Prostate gland (tissue), 2 donors: Measurements from ENCODE around the gene DNAJC22.
A peak's percentile ranks its signal among the peaks of the same experiment; 100 is the strongest.

ENCODE experiments used
- POLR2AphosphoS5 ChIP-seq: sonication (generic); formaldehyde crosslinking; IDR thresholded peaks from one replicate; pipeline ENCODE4 v1.6.1; 2017; ENCODE audit warnings: antibody characterized with exemption
- TF ChIP-seq, protein P1 (sequence below), 4 experiments: fragments of 200-600 bp in 2 of 4; fragments of 450-650 bp in 2 of 4; sonication (generic) in 2 of 4; IDR thresholded peaks; 1 replicate in 3 of 4; 2 replicates in 1 of 4; pipeline ENCODE4 v1.5.1; 2016 to 2019; ENCODE audit warnings: antibody characterized with exemption in 4 of 4, mild to moderate bottlenecking in 2 of 4, moderate library complexity in 2 of 4

DNA sequence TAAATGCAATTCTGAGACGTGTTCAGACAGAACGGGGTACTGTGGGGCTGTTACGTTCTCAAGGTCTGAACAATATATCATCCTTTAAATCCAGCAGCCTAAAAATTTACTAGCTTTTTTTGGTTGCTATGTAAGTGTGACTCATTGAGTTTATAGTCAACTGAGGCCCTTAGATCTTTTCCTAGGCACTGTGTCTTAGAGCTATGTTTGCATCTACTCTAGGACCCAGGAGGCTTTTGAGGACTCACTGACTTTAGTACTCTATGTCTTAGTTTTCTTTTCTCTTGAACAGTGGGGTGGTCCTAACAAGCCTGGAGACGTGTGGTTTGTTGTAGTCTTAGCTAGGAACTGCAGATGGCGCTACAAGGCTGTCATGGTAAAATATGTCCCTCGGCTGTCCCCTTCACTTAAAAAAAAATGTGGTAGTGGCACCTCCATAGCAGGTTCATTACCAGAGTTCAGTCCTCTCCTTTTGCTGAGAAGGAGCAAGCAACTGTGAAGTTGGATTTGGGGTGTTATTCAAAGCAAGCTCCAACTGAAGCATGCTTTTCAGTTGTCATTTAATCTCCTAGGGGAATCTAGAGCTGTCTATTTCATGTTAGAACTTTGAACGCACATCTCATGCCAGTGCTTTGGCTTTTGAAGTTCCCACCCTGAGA, 11.9 kb downstream of the DNAJC22 start:
- TF ChIP-seq, protein P1, sequence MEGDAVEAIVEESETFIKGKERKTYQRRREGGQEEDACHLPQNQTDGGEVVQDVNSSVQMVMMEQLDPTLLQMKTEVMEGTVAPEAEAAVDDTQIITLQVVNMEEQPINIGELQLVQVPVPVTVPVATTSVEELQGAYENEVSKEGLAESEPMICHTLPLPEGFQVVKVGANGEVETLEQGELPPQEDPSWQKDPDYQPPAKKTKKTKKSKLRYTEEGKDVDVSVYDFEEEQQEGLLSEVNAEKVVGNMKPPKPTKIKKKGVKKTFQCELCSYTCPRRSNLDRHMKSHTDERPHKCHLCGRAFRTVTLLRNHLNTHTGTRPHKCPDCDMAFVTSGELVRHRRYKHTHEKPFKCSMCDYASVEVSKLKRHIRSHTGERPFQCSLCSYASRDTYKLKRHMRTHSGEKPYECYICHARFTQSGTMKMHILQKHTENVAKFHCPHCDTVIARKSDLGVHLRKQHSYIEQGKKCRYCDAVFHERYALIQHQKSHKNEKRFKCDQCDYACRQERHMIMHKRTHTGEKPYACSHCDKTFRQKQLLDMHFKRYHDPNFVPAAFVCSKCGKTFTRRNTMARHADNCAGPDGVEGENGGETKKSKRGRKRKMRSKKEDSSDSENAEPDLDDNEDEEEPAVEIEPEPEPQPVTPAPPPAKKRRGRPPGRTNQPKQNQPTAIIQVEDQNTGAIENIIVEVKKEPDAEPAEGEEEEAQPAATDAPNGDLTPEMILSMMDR (IDR thresholded peaks at IDR 0.05) = peak; percentile 42 to 83 (median 74)
- peak; percentile 10 for TF ChIP-seq POLR2AphosphoS5
